Hindlimb muscle (tissue), 1 donor: ENCODE data around the gene CIROP. TPM values are rescaled to one million over a fixed set of nuclear protein-coding genes. Genes with fewer than 3 reads are reported as not detected.

Experiments
- DNase-seq: peaks from one replicate; pipeline ENCODE4 v3.0.0-alpha.2; 2013
- polyA plus RNA-seq: library from polyadenylated mRNA; unstranded; fragments of 120-200 nt; gene quantifications from one replicate; pipeline ENCODE4 v1.2.1, GENCODE V29; 2013; ENCODE audit not compliant: insufficient read length

Gene CIROP
- polyA plus RNA-seq, 1 donor = not detected

- DNase-seq = no peak
Measured at GRCh38 chr14:23093526-23093925, 11.3 kb downstream of the CIROP start.

DNA sequence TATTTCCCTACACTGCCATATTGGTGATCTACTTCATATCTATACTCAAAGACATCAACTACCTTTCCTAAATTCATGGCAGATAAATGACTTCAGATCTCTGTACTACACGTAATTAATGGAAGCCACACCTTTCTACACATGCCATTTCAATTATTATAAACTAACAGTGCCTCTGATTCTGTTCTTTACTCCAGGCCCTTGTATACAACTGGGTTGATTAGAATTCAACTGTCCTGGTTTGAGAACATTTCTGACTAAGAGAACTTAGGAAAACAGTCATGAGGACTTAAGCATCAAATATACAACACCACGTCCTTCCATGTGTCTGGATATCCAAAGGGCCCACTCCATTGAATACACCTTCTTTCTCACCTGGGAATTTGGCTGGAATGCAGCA, 11.7 kb downstream of the CIROP start:
- no peak for DNase-seq

DNA sequence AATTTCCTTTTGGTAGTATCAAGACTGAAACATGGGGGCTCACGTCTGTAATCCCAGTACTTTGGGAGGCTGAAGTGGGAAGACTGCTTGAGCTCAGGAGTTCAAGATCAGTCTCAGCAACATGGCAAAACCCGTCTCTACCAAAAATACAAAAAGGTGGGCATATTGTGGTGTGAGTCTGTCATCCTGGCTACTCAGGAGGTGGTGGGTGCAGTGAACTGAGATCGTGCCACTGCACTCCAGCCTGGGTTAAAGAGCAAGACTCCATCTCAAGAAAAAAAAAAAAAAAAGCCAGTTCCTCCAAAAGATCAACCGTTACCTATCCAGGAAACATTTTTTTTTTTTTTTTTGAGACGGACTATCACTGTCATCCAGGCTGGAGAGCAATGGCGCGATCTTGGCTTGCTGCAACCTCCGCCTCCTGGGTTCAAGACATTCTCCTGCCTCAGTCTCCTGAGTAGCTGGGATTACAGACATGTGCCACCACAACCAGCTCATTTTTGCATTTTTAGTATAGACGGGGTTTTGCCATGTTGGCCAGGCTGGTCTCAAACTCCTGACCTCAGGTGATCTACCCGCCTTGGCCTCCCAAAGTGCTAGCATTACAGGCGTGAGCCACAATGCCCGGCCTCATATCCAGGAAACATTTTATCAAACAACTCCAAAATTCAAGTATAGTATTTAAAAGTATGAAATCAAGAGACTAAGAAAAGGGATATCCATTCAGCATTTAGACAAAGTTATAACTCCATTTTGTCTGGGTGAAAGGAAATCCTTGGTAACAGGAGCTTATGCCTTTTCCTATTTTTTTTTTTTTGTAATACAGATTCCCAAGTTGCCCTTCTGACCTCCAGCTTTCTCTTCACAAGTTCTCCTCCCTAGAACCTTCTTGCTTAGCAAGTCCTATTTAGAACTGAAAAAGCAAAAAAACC, 13.2 kb downstream of the CIROP start:
- no peak for DNase-seq

DNA sequence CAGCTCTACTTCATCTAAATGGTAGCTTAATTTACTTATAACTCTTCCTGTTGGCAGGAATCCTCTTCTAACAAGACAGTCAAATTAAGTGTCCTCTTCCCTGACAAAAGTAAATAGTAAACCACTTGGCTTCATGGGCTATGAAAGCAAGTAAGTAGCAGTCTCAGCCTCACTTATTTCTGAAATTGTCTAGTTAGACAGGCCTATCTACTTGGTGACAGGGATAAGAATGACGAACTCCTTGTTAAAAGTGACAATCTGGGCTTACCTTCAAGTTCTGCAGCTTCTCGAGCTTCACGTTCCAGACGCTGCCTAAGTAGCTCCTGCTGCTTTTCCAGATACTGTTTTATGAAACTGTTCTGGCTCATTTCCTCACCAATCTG, 14.5 kb downstream of the CIROP start:
- no peak for DNase-seq

DNA sequence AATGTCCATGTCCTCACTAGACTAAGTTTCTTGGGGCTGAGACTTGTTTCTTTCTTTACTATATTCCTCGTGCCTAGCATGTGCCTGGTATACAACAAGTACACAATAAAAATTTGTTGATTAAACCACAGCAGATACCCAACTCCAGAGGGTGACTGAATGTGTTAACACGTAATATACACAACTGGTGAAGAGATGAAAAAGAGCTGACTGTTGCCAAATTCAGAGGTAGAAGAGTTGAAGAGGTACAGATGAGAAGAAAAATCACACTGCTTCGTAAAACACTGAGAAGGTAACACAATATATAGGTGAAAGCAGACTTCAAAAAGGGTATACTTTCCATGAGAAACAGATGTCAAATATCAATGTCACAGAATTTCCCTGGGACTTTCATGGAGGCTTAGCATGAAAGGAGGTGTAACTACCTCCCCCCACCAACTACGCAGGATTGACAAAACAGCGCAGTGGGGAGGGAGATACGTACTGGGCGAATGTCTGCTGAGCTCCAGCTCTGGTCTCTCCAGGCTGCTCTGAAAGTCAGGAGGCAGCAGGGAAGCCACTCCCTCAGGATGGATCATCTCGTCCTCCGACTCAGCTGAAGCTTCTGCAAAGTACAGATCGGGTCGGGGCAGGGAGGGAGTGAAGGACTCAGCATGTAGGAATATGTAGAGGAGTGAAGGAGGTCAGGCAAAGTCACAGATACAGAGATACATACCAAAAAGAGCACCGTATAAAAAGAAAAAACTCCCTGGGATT, 15.1 kb downstream of the CIROP start:
- no peak for DNase-seq

DNA sequence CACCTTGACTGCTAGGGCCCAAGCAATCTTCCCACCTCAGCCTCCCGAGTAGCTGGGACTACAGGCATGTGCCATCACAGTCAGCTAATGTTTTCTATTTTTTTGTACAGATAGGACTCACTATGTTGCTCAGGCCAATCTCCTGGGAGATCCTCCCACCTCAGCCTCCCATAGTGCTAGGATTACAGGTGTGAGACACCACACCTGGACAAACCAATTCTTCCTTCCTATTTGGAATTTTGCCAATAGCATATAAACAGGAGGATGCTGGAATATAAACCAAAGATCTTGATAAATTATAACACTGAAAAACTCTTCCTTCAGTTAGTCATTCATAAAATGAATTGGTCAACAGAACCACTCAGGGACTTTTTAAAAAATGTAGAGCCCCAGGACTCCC, 18.2 kb downstream of the CIROP start:
- no peak for DNase-seq

GRCh38 chr14:23085458-23085857, 19.3 kb downstream of the CIROP start:
- DNase-seq = no peak

DNA sequence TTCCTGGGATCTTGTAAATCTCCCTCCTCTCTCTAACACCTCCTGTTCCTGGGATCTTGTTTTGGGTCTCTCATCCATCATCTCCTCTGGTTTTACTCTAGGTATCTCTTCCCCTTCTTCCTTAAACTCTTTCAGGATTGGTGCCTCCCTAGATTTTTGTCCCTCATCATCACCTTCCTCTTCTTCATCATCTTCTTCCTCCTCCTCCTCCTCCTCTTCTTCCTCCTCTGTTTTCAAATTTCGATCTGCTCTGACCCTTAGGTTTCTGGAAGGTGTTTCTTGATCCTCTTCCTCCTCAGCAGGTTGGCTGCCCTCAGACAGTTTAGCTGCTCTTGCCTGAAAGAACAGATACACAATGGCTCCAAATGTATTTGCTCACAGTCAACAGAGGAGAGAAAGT, 24.3 kb downstream of the CIROP start:
- DNase-seq = no peak

- DNase-seq = no peak
Measured at GRCh38 chr14:23079716-23080115, 25.1 kb downstream of the CIROP start.

- no peak for DNase-seq
Measured at GRCh38 chr14:23078692-23079116, 26.1 kb downstream of the CIROP start.

- DNase-seq = no peak
Measured at GRCh38 chr14:23077962-23078361, 26.8 kb downstream of the CIROP start.

GRCh38 chr14:23076785-23077408, 27.9 kb downstream of the CIROP start:
- DNase-seq = no peak

DNA sequence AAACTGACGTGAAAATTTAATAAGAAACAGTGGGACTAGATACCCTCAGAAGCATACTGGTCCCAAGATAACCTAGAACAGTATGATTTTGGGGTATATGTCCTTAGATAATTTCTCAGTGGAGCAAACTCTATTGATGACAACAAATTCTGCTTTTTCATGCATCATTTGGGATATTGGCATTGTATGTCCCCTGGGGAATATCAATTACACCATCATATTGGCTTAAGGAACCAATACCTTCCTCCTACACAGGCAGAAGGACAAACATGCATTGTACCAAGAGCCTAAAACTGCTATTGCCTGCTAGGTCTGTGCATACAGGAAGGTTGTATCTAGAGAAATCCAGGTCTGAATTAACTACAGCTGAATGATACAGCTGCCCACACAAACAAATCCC, 29.9 kb downstream of the CIROP start:
- DNase-seq = no peak

- no peak for DNase-seq
Measured at GRCh38 chr14:23071921-23072539, 32.8 kb downstream of the CIROP start.

- peak; percentile 87 for DNase-seq
Measured at GRCh38 chr14:23071244-23071920, 33.4 kb downstream of the CIROP start.

- no peak for DNase-seq
Measured at GRCh38 chr14:23070262-23071129, 34.3 kb downstream of the CIROP start.

- DNase-seq = no peak
Measured at GRCh38 chr14:23069413-23069806, 35.4 kb downstream of the CIROP start.

DNA sequence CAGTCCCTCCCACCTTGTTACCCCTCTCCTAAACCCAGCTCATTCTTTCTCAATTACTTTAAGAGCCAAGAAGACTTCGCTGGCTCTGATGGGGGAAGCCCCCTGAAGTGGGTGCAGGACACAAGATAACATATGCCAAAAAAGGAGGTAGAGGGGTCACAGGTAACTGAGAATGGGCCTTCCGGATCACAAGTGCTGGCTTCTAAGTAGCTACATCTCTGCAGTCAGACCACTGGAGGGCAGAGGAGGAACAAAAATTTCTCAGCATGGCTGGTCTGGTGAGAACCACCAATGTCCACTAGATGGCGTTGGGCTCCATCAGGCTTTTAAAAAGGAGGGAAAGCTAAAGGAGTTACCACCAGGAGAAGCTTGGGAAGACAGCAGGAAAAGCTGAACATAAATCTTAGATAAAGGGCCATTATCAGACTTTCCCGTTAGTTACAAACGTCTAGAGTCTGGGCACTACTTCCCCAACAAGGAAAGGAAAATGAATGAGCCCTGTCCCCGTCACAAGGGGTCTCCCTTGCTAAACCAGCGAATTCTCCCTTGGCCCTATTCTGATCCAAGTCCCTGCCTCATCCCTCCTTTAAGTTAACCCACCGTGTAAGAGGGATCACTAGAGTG, 35.9 kb downstream of the CIROP start:
- DNase-seq = peak; percentile 85

- DNase-seq = no peak
Measured at GRCh38 chr14:23067847-23068788, 36.7 kb downstream of the CIROP start.
